GM12892 (cell line): ENCODE data around the gene PCDHA10.

ENCODE experiments used
- POLR2A ChIP-seq: IDR thresholded peaks from 2 replicates; pipeline ENCODE4 v1.6.1; 2011; ENCODE audit warnings: low read depth, low read length, control low read depth
- POLR2AphosphoS5 ChIP-seq: IDR thresholded peaks from 2 replicates; pipeline ENCODE4 v1.6.1; 2011; ENCODE audit warnings: low read depth, low read length, control low read depth
- TAF1 ChIP-seq: IDR thresholded peaks from 2 replicates; pipeline ENCODE4 v1.6.1; 2011; ENCODE audit warnings: low read depth, mild to moderate bottlenecking, control low read depth, low read length, borderline replicate concordance

DNA sequence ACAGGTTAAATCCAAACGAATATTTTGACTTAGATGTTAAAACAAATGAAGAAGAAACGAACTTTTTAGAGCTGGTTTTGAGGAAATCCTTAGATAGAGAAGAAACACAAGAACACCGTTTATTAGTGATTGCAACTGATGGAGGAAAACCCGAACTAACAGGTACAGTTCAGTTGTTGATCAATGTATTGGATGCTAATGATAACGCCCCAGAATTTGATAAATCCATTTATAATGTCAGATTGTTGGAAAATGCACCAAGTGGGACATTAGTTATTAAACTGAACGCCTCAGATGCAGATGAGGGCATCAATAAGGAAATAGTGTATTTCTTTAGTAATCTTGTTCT is 33.4 kb upstream of the PCDHA10 start:
- TF ChIP-seq POLR2A (no peak), POLR2AphosphoS5 (no peak), TAF1 (no peak)
